Non-pigmented ciliary epithelial cell (primary cell): ENCODE measurements around the gene STAT4.

Source experiments
- DNase-seq: peaks from one replicate; pipeline ENCODE4 v3.0.0-alpha.2; 2010; ENCODE audit warnings: low read depth

STAT4 gene

GRCh38 chr2:191083540-191083939, 67.3 kb downstream of the STAT4 start:
- no peak for DNase-seq

GRCh38 chr2:191082321-191082720, 68.5 kb downstream of the STAT4 start:
- no peak for DNase-seq

GRCh38 chr2:191081411-191082155, 69.2 kb downstream of the STAT4 start:
- DNase-seq, result no peak

- DNase-seq, result no peak
Observed at GRCh38 chr2:191078165-191078867, 72.5 kb downstream of the STAT4 start.

GRCh38 chr2:191070276-191070675, 80.5 kb downstream of the STAT4 start:
- no peak for DNase-seq

GRCh38 chr2:191069606-191070005, 81.2 kb downstream of the STAT4 start:
- DNase-seq, result no peak

- DNase-seq, result no peak
Observed at GRCh38 chr2:191066919-191067233, 83.9 kb downstream of the STAT4 start.

- no peak for DNase-seq
Observed at GRCh38 chr2:191066197-191066918, 84.4 kb downstream of the STAT4 start.

GRCh38 chr2:191065785-191066184, 85.0 kb downstream of the STAT4 start:
- DNase-seq, result no peak

- DNase-seq, result no peak
Observed at GRCh38 chr2:191064590-191064989, 86.2 kb downstream of the STAT4 start.

GRCh38 chr2:191063584-191063983, 87.2 kb downstream of the STAT4 start:
- no peak for DNase-seq

GRCh38 chr2:191061381-191061980, 89.3 kb downstream of the STAT4 start:
- DNase-seq, result no peak

- no peak for DNase-seq
Observed at GRCh38 chr2:191059308-191059707, 91.5 kb downstream of the STAT4 start.

GRCh38 chr2:191056228-191056627, 94.6 kb downstream of the STAT4 start:
- no peak for DNase-seq

GRCh38 chr2:191053256-191053655, 97.5 kb downstream of the STAT4 start:
- DNase-seq, result no peak

- no peak for DNase-seq
Observed at GRCh38 chr2:191051825-191052778, 98.7 kb downstream of the STAT4 start.

- DNase-seq, result no peak
Observed at GRCh38 chr2:191051177-191051576, 99.6 kb downstream of the STAT4 start.

- DNase-seq, result no peak
Observed at GRCh38 chr2:191050640-191050987, 100.2 kb downstream of the STAT4 start.

- no peak for DNase-seq
Observed at GRCh38 chr2:191049728-191050639, 100.8 kb downstream of the STAT4 start.

GRCh38 chr2:191048073-191048472, 102.7 kb downstream of the STAT4 start:
- no peak for DNase-seq

GRCh38 chr2:191045141-191045540, 105.7 kb downstream of the STAT4 start:
- DNase-seq, result no peak
